GM21423 (cell line): Measurements from ENCODE around the gene ZNF358.
A peak's percentile ranks its signal among the peaks of the same experiment; 100 is the strongest.

ENCODE experiments used
- ATAC-seq: cut with Tn5 transposase; IDR thresholded peaks from one replicate; pipeline ENCODE4 v1.9.1; 2021; ENCODE audit warnings: mild to moderate bottlenecking, moderate library complexity; ENCODE audit not compliant: unreplicated experiment

Gene ZNF358

GRCh38 chr19:7519361-7520130, 3.6 kb downstream of the ZNF358 start:
- no peak for ATAC-seq

GRCh38 chr19:7520131-7521051, 4.5 kb downstream of the ZNF358 start:
- no peak for ATAC-seq

GRCh38 chr19:7521551-7522071, 5.7 kb downstream of the ZNF358 start:
- no peak for ATAC-seq

- ATAC-seq: peak; percentile 89
Measured at GRCh38 chr19:7522072-7522922, 6.4 kb downstream of the ZNF358 start, which contains the start of gene MCOLN1. MCOLN1 (plus strand) TSS chr19:7522624; CDS start chr19:7522751, 127 bp downstream.

- no peak for ATAC-seq
Measured at GRCh38 chr19:7522923-7523667, 7.2 kb downstream of the ZNF358 start.

GRCh38 chr19:7524523-7524922, 8.6 kb downstream of the ZNF358 start:
- ATAC-seq: no peak

- ATAC-seq: no peak
Measured at GRCh38 chr19:7524992-7525739, 9.3 kb downstream of the ZNF358 start.

- no peak for ATAC-seq
Measured at GRCh38 chr19:7526059-7526929, 10.4 kb downstream of the ZNF358 start.

GRCh38 chr19:7527516-7528191, 11.8 kb downstream of the ZNF358 start:
- ATAC-seq: no peak

GRCh38 chr19:7528192-7528519, 12.3 kb downstream of the ZNF358 start:
- ATAC-seq: no peak

GRCh38 chr19:7528522-7529245, 12.8 kb downstream of the ZNF358 start:
- no peak for ATAC-seq

GRCh38 chr19:7529246-7529600, 13.3 kb downstream of the ZNF358 start:
- no peak for ATAC-seq

GRCh38 chr19:7529610-7530490, 13.9 kb downstream of the ZNF358 start:
- ATAC-seq: no peak

- ATAC-seq: no peak
Measured at GRCh38 chr19:7533281-7533885, 17.5 kb downstream of the ZNF358 start.

GRCh38 chr19:7533925-7534480, 18.1 kb downstream of the ZNF358 start:
- peak; percentile 37 for ATAC-seq
